ENCODE data around the gene ACSS3.

The ACSS3 gene

DNA sequence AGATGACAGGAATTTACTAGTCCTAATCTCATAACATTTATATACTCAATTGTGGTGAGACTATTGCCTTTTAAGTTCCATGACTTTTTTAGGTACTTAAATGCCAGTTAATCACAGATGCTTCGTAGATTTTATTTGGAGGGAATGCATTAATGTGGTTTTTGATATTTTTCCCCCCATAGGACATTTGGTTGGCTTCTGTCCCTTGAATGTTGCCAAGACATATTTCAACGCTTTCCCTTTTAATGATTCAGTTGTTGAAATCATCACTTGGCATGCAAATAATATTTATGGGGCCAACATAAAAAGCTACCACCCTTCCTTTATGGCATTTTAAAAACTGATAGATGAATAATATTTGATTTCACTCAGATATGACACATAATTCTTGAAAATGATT, 172.1 kb downstream of the ACSS3 start:
- TF ChIP-seq, protein P1, sequence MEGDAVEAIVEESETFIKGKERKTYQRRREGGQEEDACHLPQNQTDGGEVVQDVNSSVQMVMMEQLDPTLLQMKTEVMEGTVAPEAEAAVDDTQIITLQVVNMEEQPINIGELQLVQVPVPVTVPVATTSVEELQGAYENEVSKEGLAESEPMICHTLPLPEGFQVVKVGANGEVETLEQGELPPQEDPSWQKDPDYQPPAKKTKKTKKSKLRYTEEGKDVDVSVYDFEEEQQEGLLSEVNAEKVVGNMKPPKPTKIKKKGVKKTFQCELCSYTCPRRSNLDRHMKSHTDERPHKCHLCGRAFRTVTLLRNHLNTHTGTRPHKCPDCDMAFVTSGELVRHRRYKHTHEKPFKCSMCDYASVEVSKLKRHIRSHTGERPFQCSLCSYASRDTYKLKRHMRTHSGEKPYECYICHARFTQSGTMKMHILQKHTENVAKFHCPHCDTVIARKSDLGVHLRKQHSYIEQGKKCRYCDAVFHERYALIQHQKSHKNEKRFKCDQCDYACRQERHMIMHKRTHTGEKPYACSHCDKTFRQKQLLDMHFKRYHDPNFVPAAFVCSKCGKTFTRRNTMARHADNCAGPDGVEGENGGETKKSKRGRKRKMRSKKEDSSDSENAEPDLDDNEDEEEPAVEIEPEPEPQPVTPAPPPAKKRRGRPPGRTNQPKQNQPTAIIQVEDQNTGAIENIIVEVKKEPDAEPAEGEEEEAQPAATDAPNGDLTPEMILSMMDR (IDR thresholded peaks at IDR 0.05; ENCODE audit: poor library complexity, severe bottlenecking) = no peak
- H3K27ac ChIP-seq (ENCODE audit: poor library complexity, severe bottlenecking) = no peak overlapping the region
- no peaks in the 10 kb centered on the region for H3K36me3 ChIP-seq (ENCODE audit: low read depth)
- peaks cover 4% of the 10 kb centered on the region for H3K27me3 ChIP-seq (ENCODE audit: insufficient read depth, poor library complexity, severe bottlenecking)
- H3K4me1 ChIP-seq (ENCODE audit: insufficient read depth, poor library complexity, severe bottlenecking) = no peaks in the 10 kb centered on the region
- no peaks in the 10 kb centered on the region for H3K9me3 ChIP-seq (ENCODE audit: severe bottlenecking)
- no peak overlapping the region for H3K4me3 ChIP-seq (ENCODE audit: severe bottlenecking)
- no peak for ATAC-seq (ENCODE audit: low read depth)
- DNase-seq (ENCODE audit: low spot score) = no peak

DNA sequence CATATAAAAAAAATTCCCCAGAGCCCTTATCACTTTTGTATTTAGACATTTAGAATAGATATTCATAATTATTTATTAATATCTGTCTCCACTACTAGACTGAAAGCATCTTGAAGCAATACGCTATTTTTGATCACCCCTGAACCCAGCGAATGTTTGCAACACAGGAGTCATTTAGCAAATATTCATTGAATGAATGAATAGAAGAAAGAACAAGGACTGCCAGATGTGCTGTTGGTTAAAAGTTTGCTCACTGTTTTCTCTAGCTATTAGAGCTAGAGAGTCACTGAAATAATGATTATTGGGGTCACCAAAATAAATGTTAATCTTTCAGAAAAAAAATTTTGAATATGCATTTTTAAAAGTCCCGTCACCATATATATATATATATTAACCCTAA, 174.3 kb downstream of the ACSS3 start:
- TF ChIP-seq, protein P1 (IDR thresholded peaks at IDR 0.05; ENCODE audit: poor library complexity, severe bottlenecking) = no peak
- H3K36me3 ChIP-seq (ENCODE audit: low read depth) = no peaks in the 10 kb centered on the region
- H3K27me3 ChIP-seq (ENCODE audit: insufficient read depth, poor library complexity, severe bottlenecking) = peaks cover 4% of the 10 kb centered on the region
- H3K9me3 ChIP-seq (ENCODE audit: severe bottlenecking) = no peaks in the 10 kb centered on the region
- no peak overlapping the region for H3K27ac ChIP-seq (ENCODE audit: poor library complexity, severe bottlenecking)
- no peaks in the 10 kb centered on the region for H3K4me1 ChIP-seq (ENCODE audit: insufficient read depth, poor library complexity, severe bottlenecking)
- no peak for ATAC-seq (ENCODE audit: low read depth)
- H3K4me3 ChIP-seq (ENCODE audit: severe bottlenecking) = no peak overlapping the region
- no peak for DNase-seq (ENCODE audit: low spot score)

DNA sequence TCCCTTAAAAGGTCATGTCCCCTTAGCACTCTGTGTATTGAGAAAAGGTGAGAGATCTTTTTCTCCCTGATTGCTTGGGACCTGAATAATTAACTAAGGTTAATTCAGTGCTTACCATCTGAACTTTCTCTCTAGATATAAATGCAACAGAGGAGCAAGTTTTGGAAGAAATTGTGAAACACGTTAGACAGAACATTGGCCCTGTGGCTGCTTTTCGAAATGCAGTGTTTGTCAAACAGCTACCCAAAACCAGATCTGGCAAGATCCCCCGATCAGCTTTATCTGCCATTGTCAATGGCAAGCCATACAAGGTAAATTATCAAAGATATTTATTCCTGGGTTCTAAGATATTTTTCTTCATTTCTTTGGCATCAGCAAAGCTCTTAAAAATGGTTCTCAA, 175.5 kb downstream of the ACSS3 start:
- Histone ChIP-seq H3K4me1 (ENCODE audit: insufficient read depth, poor library complexity, severe bottlenecking) (no peaks in the 10 kb centered on the region), H3K4me3 (ENCODE audit: severe bottlenecking) (no peak overlapping the region), H3K27ac (ENCODE audit: poor library complexity, severe bottlenecking) (no peak overlapping the region), H3K27me3 (ENCODE audit: insufficient read depth, poor library complexity, severe bottlenecking) (peaks cover 4% of the 10 kb centered on the region), H3K9me3 (ENCODE audit: severe bottlenecking) (no peaks in the 10 kb centered on the region), H3K36me3 (ENCODE audit: low read depth) (no peaks in the 10 kb centered on the region)
- DNase-seq (ENCODE audit: low spot score) = no peak
- TF ChIP-seq, protein P1 (IDR thresholded peaks at IDR 0.05; ENCODE audit: poor library complexity, severe bottlenecking) = no peak
- ATAC-seq (ENCODE audit: low read depth) = no peak

DNA sequence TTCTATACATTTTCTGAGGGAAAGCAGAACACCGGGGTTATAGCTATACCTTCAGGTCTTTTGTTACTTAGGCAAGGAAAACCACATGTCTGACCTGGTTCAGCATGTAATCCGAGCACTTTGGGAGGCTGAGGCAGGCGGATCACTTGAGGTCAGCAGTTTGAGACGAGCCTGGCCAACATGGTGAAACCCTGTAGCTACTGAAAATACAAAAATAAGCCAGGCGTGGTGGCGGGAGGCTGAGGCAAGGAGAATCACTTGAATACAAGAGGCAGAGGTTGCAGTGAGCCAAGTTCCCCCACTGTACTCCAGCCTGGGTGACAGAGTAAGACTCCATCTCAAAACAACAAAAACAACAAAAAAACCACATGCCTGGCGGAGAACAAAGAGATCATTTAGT, 177.6 kb downstream of the ACSS3 start:
- TF ChIP-seq, protein P1 (IDR thresholded peaks at IDR 0.05; ENCODE audit: poor library complexity, severe bottlenecking) = no peak
- DNase-seq (ENCODE audit: low spot score) = no peak
- Histone ChIP-seq H3K27me3 (ENCODE audit: insufficient read depth, poor library complexity, severe bottlenecking) (no peaks in the 10 kb centered on the region), H3K27ac (ENCODE audit: poor library complexity, severe bottlenecking) (no peak overlapping the region), H3K9me3 (ENCODE audit: severe bottlenecking) (no peaks in the 10 kb centered on the region), H3K4me3 (ENCODE audit: severe bottlenecking) (no peak overlapping the region), H3K36me3 (ENCODE audit: low read depth) (no peaks in the 10 kb centered on the region), H3K4me1 (ENCODE audit: insufficient read depth, poor library complexity, severe bottlenecking) (no peaks in the 10 kb centered on the region)
- ATAC-seq (ENCODE audit: low read depth) = no peak

DNA sequence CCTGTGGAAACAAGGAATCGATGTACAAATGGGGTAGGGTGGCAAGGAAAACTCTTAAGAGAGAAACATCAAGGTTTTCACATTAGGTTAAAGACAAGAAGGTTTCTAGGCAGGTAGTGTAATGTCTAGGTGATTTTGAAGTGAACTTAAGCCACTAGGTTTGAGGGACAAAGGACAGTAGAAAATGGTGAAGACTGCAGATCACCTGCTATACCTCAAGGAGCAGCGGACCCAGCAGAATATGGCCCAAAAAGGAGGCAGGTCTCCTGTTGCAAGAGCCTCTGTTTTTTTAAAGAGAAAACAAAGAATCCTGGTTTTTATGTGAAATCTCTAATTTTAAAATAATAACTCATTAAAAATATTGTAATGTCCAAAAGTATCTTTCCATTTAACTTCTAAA, 178.1 kb downstream of the ACSS3 start:
- no peaks in the 10 kb centered on the region for H3K4me1 ChIP-seq (ENCODE audit: insufficient read depth, poor library complexity, severe bottlenecking)
- ATAC-seq (ENCODE audit: low read depth) = no peak
- DNase-seq (ENCODE audit: low spot score) = no peak
- no peak overlapping the region for H3K27ac ChIP-seq (ENCODE audit: poor library complexity, severe bottlenecking)
- H3K27me3 ChIP-seq (ENCODE audit: insufficient read depth, poor library complexity, severe bottlenecking) = no peaks in the 10 kb centered on the region
- no peak overlapping the region for H3K4me3 ChIP-seq (ENCODE audit: severe bottlenecking)
- H3K36me3 ChIP-seq (ENCODE audit: low read depth) = no peaks in the 10 kb centered on the region
- no peaks in the 10 kb centered on the region for H3K9me3 ChIP-seq (ENCODE audit: severe bottlenecking)
- TF ChIP-seq, protein P1 (IDR thresholded peaks at IDR 0.05; ENCODE audit: poor library complexity, severe bottlenecking) = no peak

Data from RWPE2 (cell line).